Breast epithelium (tissue), 4 donors: ENCODE results near the gene MARCHF4. TPM values are rescaled to one million over a fixed set of nuclear protein-coding genes. Genes with fewer than 3 reads are reported as not detected.

Experiments used
- DNase-seq, 2 donors: peaks; one replicate each; pipeline ENCODE4 v3.0.0-alpha.2; 2019; ENCODE audit warnings: low spot score in 2 of 2
- H3K27ac ChIP-seq, 2 donors: fragments of 200-600 bp; sonication (generic) in 1 of 2; one replicate each; pipeline ENCODE4 v1.5.1; 2016 to 2019; ENCODE audit warnings: mild to moderate bottlenecking in 1 of 2
- H3K27me3 ChIP-seq, 2 donors: fragments of 200-600 bp; sonication (generic) in 1 of 2; one replicate each; pipeline versions ENCODE4 v1.5.1 to v1.6.0; 2017 to 2019; ENCODE audit warnings: control low read depth in 1 of 2, mild to moderate bottlenecking in 1 of 2
- H3K36me3 ChIP-seq: fragments of 200-600 bp; one replicate; pipeline ENCODE4 v1.5.1; 2019
- H3K4me1 ChIP-seq, 2 donors: fragments of 200-600 bp; sonication (generic); one replicate each; pipeline ENCODE4 v1.5.1; 2016 to 2019; ENCODE audit warnings: control low read depth in 1 of 2
- H3K4me3 ChIP-seq, 3 donors: fragments of 200-600 bp; sonication (generic); 1 replicate in 2 of 3; 2 replicates in 1 of 3; pipeline ENCODE4 v1.5.1; 2016 to 2019; ENCODE audit warnings: mild to moderate bottlenecking in 3 of 3, moderate library complexity in 2 of 3
- H3K9me3 ChIP-seq, 2 donors: fragments of 200-600 bp; sonication (generic) in 1 of 2; one replicate each; pipeline ENCODE4 v1.5.1; 2016 to 2019; ENCODE audit warnings: control low read depth in 1 of 2
- POLR2A ChIP-seq: fragments of 450-650 bp; IDR thresholded peaks from one replicate; pipeline ENCODE4 v1.6.1; 2016; ENCODE audit warnings: antibody characterized with exemption, mild to moderate bottlenecking, moderate library complexity
- POLR2AphosphoS5 ChIP-seq, 3 donors: sonication (generic); formaldehyde crosslinking; IDR thresholded peaks; one replicate each; pipeline ENCODE4 v1.6.1; 2017; ENCODE audit warnings: antibody characterized with exemption in 3 of 3
- intact Hi-C: fragments of 100-400 bp; cut with DNase I; formaldehyde crosslinking; loops from one replicate; pipeline ENCODE4 v1.15.1; 2023; ENCODE audit warnings: low total_unique reads
- total RNA-seq, 3 donors: library from RNA; depleted of rRNA; stranded (reverse); fragments of >200 nt; gene quantifications; one replicate each; pipeline ENCODE4 v1.1.0, GENCODE V29; 2016
- TF ChIP-seq, protein P1 (sequence below), 3 donors: fragments of 450-650 bp; IDR thresholded peaks; one replicate each; pipeline ENCODE4 v1.5.1; 2016 to 2017; ENCODE audit warnings: antibody characterized with exemption in 3 of 3, mild to moderate bottlenecking in 3 of 3, moderate library complexity in 3 of 3

MARCHF4 gene
- total RNA-seq, 3 donors from 2014 or later: not detected

DNA sequence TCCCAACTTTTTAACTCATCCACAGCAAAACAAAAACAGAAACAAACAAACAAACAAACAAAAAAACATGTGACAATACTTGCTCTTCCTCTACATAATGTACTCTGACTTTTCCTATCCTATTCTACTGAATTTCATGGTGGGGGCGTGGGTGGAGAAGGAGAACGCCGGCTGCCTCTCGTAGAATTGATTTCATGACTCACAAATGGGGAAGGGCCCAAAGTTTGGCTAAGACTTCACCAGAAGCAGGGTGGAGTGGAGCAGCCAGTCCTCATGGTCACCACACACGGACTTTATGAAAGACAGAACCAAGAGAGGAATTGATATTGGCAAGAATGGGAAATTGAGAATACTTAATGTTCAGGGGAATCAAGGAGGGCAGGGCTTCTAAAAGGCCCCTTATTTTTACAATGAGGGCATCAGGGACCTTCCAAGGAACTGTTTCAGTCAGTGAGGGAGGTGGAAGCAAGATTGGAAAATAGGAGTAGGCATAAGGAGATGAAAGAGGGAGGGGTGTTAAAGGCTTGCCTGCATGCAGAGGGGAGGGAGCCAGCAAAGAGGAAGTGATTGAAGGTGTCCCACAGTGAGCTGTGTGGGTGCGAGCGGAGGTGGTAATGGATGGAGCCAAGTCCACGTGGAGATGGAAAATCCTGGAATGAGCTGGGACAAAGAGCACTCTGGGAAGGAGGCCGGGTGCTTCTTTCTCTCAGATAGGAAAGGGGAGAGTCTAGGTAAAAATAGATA, 27.9 kb downstream of the MARCHF4 start:
- H3K4me3 ChIP-seq: no peak overlapping the region
- no peaks in the 10 kb centered on the region for H3K27me3 ChIP-seq
- no peak for DNase-seq
- TF ChIP-seq POLR2AphosphoS5 (IDR thresholded peaks at IDR 0.05): no peak
- no peak for TF ChIP-seq POLR2A
- TF ChIP-seq, protein P1, sequence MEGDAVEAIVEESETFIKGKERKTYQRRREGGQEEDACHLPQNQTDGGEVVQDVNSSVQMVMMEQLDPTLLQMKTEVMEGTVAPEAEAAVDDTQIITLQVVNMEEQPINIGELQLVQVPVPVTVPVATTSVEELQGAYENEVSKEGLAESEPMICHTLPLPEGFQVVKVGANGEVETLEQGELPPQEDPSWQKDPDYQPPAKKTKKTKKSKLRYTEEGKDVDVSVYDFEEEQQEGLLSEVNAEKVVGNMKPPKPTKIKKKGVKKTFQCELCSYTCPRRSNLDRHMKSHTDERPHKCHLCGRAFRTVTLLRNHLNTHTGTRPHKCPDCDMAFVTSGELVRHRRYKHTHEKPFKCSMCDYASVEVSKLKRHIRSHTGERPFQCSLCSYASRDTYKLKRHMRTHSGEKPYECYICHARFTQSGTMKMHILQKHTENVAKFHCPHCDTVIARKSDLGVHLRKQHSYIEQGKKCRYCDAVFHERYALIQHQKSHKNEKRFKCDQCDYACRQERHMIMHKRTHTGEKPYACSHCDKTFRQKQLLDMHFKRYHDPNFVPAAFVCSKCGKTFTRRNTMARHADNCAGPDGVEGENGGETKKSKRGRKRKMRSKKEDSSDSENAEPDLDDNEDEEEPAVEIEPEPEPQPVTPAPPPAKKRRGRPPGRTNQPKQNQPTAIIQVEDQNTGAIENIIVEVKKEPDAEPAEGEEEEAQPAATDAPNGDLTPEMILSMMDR (IDR thresholded peaks at IDR 0.05): no peak
- H3K4me1 ChIP-seq: no peaks in the 10 kb centered on the region
- H3K27ac ChIP-seq: no peak overlapping the region
- intact Hi-C loops: no loop called here
- no peaks in the 10 kb centered on the region for H3K9me3 ChIP-seq
- H3K36me3 ChIP-seq: no peaks in the 10 kb centered on the region

DNA sequence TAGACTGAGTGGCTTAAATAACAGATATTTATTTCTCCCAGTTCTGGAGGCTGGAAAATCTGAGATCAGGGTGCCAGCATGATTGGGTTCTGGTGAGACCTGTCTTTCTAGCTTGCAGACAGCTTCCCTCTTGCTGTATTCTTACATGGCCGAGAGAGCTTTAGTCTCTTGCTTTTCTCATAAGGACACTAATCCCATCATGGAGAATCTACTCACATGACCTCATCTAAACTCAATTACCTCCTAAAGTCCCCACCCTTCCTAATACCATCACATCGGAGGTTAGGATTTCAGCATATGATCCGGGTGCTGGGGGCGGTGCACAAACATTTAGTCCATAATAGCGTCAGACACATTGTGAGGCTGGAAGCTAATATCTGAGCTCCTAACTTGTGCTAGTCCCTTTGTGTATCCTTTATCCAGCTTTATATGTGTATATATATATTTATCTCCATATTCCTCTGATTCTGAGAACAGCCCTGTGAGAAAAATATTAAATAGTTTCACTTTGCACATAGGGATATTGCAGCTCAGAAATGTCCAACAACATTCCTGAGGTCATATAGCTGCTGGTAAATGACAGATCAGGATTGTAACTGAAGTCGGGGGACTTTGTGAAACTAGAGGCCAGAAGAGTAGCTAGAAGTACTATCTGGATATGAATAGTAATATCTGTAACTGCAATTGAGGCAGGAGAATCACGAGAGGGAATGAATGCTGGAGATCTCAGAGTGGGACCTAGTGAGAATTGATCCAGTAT, 28.9 kb downstream of the MARCHF4 start:
- TF ChIP-seq, protein P1 (IDR thresholded peaks at IDR 0.05): no peak
- TF ChIP-seq POLR2AphosphoS5 (IDR thresholded peaks at IDR 0.05): no peak
- TF ChIP-seq POLR2A: no peak
- Histone ChIP-seq H3K27me3 (no peaks in the 10 kb centered on the region), H3K4me1 (no peaks in the 10 kb centered on the region), H3K36me3 (no peaks in the 10 kb centered on the region), H3K4me3 (no peak overlapping the region), H3K9me3 (no peaks in the 10 kb centered on the region), H3K27ac (no peak overlapping the region)
- intact Hi-C loops: no loop called here
- no peak for DNase-seq

DNA sequence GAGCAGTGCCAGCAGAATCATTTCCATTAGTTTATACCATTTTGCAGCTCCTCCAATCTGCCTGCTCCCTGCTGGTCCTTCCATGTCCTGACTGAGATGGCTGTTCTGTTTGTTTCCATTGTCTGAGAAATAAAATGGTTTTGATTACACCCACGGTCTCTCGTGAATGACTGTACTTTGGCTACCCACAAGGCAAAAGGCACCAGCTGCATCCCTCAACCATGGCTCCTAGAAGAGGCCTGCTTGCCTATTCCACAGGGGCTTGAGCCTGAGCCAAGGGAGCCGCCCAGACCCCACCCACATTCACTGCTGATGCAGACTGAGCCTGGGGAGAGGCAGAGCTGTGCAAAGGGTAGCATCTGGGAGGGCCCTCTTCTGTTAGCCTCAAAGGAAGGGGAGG, 31.2 kb downstream of the MARCHF4 start:
- Histone ChIP-seq H3K27me3 (no peaks in the 10 kb centered on the region), H3K4me1 (no peaks in the 10 kb centered on the region), H3K36me3 (no peaks in the 10 kb centered on the region), H3K9me3 (no peaks in the 10 kb centered on the region), H3K4me3 (no peak overlapping the region), H3K27ac (no peak overlapping the region)
- intact Hi-C loops: no loop called here
- no peak for TF ChIP-seq POLR2AphosphoS5 (IDR thresholded peaks at IDR 0.05)
- TF ChIP-seq POLR2A: no peak
- TF ChIP-seq, protein P1 (IDR thresholded peaks at IDR 0.05): no peak
- no peak for DNase-seq

DNA sequence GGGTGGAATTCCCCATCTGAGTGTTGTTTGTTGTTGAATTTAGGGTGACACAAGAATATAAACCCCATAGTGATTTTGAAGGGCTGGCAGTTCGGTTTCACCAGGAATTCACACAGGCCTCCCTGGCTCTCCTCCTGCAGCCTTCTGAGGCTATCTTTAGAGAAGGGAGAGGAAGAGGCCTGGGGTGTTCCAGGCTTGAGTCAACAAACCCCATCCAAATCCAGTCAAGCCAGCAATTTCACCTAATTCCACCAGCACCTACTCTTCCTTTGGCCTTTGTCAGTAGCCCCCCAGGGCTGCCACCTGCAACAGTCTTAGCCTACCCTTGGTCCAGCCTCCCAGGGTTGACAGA, 32.0 kb downstream of the MARCHF4 start:
- Histone ChIP-seq H3K4me1 (no peaks in the 10 kb centered on the region), H3K27ac (peak overlapping the region in 1 of 2 donors; percentile 48), H3K27me3 (no peaks in the 10 kb centered on the region), H3K4me3 (no peak overlapping the region), H3K36me3 (no peaks in the 10 kb centered on the region), H3K9me3 (no peaks in the 10 kb centered on the region)
- intact Hi-C loops: no loop called here
- no peak for TF ChIP-seq POLR2AphosphoS5 (IDR thresholded peaks at IDR 0.05)
- no peak for TF ChIP-seq POLR2A
- TF ChIP-seq, protein P1 (IDR thresholded peaks at IDR 0.05): no peak
- no peak for DNase-seq
